ENCODE data around the gene CHN2.

DNA sequence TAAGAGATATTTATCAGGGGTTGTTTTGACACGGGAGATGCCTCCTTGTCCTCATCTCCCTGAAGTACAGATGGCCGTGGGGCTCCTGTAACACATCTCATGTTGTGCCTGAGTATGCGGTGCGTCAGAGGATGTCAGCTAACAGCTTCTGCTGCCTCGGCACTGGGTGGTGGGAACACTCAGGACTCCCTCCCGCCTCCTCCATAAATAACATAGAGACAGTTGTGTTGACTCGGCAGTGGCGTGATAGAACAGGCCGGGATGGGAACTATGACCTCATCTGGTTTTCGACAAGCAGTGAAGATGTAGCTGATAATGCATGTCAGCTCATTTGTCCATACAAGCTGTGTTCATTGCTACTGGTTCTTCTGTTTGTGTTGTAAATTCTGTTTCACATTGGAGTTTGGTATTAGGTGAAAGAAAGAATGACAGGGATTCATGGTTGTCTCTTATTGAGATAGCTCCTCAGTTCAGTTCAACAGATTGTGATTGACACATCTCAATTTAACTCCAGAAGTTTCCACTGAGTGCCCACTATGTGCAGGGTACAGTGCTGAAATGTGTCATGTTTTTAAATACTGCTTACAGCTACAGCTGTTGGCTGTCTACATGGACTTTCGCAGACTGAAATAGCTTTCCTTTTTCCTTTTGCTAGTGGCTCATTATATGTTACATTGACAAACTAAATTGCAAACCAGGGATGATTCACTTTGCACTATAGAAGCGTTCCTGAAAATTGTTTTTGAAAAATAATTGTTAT, 87.4 kb downstream of the CHN2 start:
- TF ChIP-seq, protein P1, sequence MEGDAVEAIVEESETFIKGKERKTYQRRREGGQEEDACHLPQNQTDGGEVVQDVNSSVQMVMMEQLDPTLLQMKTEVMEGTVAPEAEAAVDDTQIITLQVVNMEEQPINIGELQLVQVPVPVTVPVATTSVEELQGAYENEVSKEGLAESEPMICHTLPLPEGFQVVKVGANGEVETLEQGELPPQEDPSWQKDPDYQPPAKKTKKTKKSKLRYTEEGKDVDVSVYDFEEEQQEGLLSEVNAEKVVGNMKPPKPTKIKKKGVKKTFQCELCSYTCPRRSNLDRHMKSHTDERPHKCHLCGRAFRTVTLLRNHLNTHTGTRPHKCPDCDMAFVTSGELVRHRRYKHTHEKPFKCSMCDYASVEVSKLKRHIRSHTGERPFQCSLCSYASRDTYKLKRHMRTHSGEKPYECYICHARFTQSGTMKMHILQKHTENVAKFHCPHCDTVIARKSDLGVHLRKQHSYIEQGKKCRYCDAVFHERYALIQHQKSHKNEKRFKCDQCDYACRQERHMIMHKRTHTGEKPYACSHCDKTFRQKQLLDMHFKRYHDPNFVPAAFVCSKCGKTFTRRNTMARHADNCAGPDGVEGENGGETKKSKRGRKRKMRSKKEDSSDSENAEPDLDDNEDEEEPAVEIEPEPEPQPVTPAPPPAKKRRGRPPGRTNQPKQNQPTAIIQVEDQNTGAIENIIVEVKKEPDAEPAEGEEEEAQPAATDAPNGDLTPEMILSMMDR (IDR thresholded peaks at IDR 0.05), result no peak
- TF ChIP-seq YY1 (IDR thresholded peaks at IDR 0.05; ENCODE audit: low read depth), result no peak
- TF ChIP-seq FOSL2 (IDR thresholded peaks at IDR 0.05; ENCODE audit: borderline replicate concordance, low read depth), result no peak
- TF ChIP-seq, protein P2, sequence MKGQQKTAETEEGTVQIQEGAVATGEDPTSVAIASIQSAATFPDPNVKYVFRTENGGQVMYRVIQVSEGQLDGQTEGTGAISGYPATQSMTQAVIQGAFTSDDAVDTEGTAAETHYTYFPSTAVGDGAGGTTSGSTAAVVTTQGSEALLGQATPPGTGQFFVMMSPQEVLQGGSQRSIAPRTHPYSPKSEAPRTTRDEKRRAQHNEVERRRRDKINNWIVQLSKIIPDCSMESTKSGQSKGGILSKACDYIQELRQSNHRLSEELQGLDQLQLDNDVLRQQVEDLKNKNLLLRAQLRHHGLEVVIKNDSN (IDR thresholded peaks at IDR 0.05; ENCODE audit: borderline replicate concordance, low read depth), result no peak
- no peak for TF ChIP-seq POLR2AphosphoS5 (IDR thresholded peaks at IDR 0.05; ENCODE audit: low read depth, low read length)
- TF ChIP-seq, protein P3, sequence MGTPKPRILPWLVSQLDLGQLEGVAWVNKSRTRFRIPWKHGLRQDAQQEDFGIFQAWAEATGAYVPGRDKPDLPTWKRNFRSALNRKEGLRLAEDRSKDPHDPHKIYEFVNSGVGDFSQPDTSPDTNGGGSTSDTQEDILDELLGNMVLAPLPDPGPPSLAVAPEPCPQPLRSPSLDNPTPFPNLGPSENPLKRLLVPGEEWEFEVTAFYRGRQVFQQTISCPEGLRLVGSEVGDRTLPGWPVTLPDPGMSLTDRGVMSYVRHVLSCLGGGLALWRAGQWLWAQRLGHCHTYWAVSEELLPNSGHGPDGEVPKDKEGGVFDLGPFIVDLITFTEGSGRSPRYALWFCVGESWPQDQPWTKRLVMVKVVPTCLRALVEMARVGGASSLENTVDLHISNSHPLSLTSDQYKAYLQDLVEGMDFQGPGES (IDR thresholded peaks at IDR 0.05; ENCODE audit: low read depth, low read length), result no peak
- TF ChIP-seq RAD21 (IDR thresholded peaks at IDR 0.05; ENCODE audit: low read length), result peak; percentile 18; the same call in 1 of the 2 replicates
- TF ChIP-seq FOXM1 (IDR thresholded peaks at IDR 0.05; ENCODE audit: low read depth), result no peak
- TF ChIP-seq TEAD4 (IDR thresholded peaks at IDR 0.05; ENCODE audit: borderline replicate concordance, insufficient read depth), result no peak
- no peak for TF ChIP-seq SIN3A (IDR thresholded peaks at IDR 0.05; ENCODE audit: borderline replicate concordance, low read depth, low read length)
- TF ChIP-seq, protein P4, sequence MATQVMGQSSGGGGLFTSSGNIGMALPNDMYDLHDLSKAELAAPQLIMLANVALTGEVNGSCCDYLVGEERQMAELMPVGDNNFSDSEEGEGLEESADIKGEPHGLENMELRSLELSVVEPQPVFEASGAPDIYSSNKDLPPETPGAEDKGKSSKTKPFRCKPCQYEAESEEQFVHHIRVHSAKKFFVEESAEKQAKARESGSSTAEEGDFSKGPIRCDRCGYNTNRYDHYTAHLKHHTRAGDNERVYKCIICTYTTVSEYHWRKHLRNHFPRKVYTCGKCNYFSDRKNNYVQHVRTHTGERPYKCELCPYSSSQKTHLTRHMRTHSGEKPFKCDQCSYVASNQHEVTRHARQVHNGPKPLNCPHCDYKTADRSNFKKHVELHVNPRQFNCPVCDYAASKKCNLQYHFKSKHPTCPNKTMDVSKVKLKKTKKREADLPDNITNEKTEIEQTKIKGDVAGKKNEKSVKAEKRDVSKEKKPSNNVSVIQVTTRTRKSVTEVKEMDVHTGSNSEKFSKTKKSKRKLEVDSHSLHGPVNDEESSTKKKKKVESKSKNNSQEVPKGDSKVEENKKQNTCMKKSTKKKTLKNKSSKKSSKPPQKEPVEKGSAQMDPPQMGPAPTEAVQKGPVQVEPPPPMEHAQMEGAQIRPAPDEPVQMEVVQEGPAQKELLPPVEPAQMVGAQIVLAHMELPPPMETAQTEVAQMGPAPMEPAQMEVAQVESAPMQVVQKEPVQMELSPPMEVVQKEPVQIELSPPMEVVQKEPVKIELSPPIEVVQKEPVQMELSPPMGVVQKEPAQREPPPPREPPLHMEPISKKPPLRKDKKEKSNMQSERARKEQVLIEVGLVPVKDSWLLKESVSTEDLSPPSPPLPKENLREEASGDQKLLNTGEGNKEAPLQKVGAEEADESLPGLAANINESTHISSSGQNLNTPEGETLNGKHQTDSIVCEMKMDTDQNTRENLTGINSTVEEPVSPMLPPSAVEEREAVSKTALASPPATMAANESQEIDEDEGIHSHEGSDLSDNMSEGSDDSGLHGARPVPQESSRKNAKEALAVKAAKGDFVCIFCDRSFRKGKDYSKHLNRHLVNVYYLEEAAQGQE (IDR thresholded peaks at IDR 0.05; ENCODE audit: low read depth, low read length), result no peak
